Choroid plexus epithelial cell (primary cell): Measurements from ENCODE around the gene C11orf98.
A peak's percentile ranks its signal among the peaks of the same experiment; 100 is the strongest.
"Not testable (repeated sequence)": the region's sequence is repeated elsewhere in the genome, so short reads cannot be mapped to it uniquely, and the experiment has no call there.

Experiments used
- DNase-seq: peaks from one replicate; pipeline ENCODE4 v3.0.0-alpha.2; 2010; ENCODE audit warnings: low read depth
- H3K4me3 ChIP-seq: 2 replicates; pipeline ENCODE4 v1.5.1; 2011; ENCODE audit warnings: low read depth, mild to moderate bottlenecking, control low read depth, low read length, moderate library complexity
- TF ChIP-seq, protein P1 (sequence below): conservative IDR thresholded peaks from 2 replicates; pipeline ENCODE4 v1.5.1; 2011; ENCODE audit warnings: low read depth, mild to moderate bottlenecking, control low read depth, inconsistent platforms, low read length, moderate library complexity

C11orf98 gene

DNA sequence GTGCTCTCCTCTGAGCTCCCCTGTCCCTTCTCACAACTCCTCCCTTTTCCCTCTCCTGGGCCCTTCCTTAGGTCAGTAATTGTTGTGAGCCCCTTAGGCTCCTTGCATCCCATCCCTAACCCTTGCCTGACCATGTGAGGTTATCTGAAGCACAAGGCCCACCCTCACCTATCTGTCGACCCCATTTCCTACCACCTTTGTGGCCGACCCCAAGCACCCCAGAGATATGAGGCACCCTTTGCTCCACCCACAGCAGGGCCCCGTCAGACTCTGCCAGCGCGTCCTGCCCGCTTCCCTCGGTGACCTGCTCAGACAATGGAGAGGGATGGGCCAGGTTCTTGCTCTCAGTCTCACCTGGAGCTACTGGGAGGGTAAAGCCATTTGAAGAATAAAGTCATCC lies 43.8 kb upstream of the C11orf98 start:
- TF ChIP-seq, protein P1, sequence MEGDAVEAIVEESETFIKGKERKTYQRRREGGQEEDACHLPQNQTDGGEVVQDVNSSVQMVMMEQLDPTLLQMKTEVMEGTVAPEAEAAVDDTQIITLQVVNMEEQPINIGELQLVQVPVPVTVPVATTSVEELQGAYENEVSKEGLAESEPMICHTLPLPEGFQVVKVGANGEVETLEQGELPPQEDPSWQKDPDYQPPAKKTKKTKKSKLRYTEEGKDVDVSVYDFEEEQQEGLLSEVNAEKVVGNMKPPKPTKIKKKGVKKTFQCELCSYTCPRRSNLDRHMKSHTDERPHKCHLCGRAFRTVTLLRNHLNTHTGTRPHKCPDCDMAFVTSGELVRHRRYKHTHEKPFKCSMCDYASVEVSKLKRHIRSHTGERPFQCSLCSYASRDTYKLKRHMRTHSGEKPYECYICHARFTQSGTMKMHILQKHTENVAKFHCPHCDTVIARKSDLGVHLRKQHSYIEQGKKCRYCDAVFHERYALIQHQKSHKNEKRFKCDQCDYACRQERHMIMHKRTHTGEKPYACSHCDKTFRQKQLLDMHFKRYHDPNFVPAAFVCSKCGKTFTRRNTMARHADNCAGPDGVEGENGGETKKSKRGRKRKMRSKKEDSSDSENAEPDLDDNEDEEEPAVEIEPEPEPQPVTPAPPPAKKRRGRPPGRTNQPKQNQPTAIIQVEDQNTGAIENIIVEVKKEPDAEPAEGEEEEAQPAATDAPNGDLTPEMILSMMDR, result no peak
- H3K4me3 ChIP-seq, result peak overlapping the region; percentile 68

DNA sequence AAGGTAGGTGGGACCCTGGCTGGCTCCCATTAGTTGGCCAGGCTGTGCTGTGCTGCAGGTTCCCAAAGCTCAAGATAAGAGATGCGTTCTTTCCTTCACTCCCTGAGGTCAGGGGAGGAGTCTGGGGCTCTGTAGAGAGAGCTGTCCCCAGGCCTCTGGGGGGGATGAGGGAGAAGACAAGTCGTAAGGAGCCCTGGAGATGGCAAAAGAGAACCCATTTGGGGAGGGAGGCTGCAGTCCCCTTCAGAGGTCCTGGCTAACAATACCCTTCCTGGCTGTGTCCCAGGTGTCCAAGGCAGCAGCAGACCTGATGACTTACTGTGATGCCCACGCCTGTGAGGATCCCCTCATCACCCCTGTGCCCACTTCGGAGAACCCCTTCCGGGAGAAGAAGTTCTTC lies 43.4 kb upstream of the C11orf98 start:
- TF ChIP-seq, protein P1, result no peak
- H3K4me3 ChIP-seq, result peak overlapping the region; percentile 68
- no peak for DNase-seq

More for the DNA sequence above, 43.8 kb upstream of the C11orf98 start:
- no peak for DNase-seq

DNA sequence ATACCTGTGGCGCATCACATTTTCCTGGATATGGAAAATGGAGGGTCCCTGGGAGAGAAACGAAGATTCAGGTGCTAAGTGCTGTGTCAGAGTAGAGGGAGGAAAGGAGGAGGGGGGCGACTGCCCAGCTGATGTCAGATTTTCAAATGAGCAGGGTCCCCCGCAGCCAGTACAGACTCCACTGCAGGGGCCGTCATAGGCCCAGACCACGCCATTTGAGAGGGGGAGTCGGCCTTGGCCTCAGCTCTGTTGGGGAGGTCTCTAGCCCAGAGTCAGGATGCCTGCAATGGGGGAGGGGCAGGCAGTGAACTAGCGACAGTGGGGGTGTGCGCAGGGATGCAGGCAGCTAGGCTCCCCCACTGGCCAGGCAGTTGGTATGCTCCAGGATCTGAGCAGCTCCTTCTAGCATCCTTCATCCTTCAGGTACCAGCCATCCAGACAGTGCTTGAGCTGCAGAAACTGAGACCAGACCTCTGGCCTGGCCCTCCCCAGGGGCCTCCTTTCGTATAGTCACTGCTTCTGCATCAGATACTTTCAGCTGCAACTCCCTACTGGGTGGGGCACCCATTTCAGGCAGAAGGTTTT lies 42.4 kb upstream of the C11orf98 start, which contains the start of the genes BSCL2 and GNG3:
BSCL2 (minus strand) TSS at position 148 of the 585 bp plus-strand sequence. CDS start 229 bp downstream, outside the sequence.
GNG3 (plus strand) TSS at position 400 of the 585 bp plus-strand sequence. CDS start 620 bp downstream, outside the sequence.
- TF ChIP-seq, protein P1, result no peak
- no peak for DNase-seq
- H3K4me3 ChIP-seq, result peak within 1 kb of the TSS; percentile 82

DNA sequence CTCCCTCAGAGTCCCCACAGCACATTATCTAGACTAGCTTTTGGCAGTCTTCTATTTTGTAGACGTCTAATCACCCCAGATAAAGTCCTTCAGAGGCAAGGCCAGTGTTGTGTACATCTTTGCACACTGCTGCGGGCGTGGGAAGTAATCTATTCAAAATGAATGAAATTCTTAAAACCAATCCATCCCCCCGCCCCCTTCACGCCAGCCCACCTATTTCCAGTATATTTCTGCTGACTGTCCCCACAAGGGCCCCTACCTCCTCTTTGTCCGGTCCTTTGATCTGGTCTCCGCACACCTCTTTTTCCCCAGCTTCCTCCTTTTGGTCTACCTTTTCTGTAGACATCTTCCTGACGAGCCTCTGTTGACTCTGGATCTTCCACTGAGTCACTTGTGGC lies 41.8 kb upstream of the C11orf98 start:
- no peak overlapping the region for H3K4me3 ChIP-seq
- no peak for DNase-seq
- TF ChIP-seq, protein P1, result no peak

DNA sequence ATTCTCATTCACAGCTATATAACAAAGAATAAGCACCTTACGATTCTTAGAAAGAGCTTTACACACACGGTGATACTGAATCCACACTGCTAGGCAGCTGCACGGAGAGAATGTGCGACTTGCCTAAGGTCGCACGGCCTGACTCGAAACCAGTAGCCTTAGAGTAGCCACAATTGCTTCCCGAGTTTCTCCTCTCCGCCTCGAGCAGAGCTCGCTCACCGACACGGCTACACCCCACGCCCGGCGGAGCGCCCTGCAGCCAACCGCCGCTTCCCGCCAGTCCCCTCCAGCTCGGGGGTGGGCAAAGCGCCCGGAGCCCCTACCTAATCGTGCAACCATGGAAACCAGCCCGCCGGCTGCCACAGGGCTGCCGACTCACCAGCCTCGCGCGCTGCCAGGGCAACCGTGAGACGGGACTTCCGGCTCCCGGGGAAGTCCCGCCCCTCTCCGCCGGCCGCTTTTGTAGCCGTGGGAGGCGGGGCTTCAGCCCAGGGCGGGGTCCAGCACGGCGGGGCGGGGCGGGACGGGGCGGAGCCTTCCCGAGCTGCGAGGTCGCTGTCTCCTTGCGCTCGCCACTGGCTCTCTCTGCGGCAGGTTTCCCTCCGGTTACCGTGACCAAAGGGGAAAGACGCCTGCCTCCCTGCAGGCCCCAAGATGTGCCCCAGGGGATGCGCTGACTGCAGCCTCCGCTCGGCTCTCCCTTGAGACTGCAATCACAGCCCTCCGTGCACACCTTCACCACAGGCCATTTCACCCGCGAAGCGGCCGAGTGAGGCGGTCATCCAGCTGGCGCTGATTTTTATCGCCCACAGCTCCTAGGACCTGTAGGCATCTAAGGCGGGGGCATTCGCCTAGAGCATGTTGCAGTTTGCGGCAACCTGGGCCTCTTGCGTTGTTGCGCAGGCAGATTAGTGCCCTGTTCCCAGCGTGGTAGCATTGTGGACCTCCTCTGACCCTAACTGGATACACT lies 41.2 kb upstream of the C11orf98 start:
- peak; percentile 94 for DNase-seq
- TF ChIP-seq, protein P1, result no peak
- peak overlapping the region; percentile 82 for H3K4me3 ChIP-seq

DNA sequence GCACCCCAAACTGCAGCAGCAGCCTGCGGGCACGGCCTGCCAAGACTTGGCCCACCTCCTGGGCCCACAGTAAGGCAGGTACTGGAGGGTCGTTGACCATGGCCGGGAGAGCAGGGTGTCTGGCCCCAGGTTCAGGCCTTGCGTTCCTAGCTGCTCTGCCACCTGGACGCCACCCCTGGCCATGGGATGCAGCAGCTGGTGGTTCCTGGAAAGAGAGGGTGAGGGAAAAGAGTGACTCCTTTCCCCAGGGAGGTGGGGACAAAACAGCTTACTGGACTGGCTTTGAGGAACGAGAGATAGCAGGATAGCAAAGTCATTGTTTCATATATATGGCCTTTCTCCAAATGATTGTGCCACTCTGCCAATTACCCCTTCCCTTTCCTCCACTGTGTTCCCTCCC lies 40.4 kb upstream of the C11orf98 start:
- TF ChIP-seq, protein P1, result no peak
- DNase-seq, result no peak
- peak overlapping the region; percentile 82 for H3K4me3 ChIP-seq

DNA sequence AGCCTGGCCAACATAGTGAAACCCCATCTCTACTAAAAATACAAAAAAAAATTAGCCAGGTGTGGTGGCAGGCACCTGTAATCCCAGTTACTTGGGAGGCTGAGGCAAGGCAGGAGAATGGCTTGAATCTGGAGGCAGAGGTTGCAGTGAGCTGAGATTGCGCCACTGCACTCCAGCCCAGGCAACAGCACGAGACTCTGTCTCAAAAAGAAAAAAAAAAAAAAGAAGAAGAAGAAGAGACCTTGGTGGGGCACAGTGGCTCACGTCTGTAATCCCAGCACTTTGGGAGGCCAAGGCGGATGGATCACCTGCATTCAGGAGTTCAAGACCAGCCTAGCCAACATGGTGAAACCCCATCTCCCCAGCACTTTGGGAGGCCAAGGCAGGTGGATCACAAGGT lies 38.9 kb upstream of the C11orf98 start:
- not testable (repeated sequence) for H3K4me3 ChIP-seq, DNase-seq
